ENCODE results near the gene PNPLA6.

DNA sequence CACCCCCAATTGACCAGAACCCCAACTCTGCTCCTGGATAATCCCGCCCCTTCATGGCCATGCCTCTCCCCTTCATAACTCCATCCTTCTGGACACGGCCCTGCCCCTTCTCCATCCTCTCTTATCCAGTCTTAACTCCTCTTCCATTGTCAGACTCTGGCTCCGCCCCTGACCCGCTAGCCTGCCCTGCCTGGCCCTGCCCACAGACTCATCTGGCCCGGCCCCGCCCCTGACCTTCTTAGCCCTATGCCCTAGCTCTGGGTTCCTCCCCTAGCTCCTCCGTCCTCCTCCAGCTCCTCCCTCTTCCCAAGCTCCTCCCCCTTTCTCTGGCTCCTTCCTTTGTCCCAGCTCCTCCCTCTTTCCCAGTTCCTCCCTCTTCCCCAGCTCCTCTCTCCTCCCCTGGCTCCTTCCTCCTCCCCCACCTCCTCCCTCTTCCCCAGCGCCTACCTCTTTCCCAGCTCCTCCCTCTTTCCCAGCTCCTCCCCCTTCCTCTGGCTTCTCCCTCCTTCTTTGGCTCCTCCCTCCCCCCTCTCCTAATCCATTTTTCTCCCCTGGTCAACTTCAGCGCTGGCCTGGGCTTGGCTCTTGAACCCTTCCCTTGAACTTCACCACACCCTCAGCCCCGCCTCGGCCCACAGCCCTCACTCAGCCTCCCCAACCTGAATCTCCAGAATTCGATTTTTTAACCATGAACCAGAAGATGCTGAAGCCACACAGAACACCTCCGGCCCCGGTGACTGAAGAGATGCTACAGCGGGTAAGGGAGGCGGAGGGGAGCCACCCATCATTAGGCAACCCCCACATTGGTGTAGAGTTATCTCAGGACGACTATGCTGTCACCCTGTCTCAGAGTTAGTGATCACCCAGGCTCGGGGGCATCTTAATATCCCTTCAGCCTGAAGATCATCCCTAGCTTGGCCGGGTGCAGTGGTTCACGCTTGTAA is 28.9 kb upstream of the PNPLA6 start:
- TF ChIP-seq POLR2A (IDR thresholded peaks at IDR 0.05; ENCODE audit: low read length) (no peak), GATA1 (IDR thresholded peaks at IDR 0.05; ENCODE audit: low read depth, low read length) (no peak)
